ENCODE measurements around the gene FANCE.

The FANCE gene

DNA sequence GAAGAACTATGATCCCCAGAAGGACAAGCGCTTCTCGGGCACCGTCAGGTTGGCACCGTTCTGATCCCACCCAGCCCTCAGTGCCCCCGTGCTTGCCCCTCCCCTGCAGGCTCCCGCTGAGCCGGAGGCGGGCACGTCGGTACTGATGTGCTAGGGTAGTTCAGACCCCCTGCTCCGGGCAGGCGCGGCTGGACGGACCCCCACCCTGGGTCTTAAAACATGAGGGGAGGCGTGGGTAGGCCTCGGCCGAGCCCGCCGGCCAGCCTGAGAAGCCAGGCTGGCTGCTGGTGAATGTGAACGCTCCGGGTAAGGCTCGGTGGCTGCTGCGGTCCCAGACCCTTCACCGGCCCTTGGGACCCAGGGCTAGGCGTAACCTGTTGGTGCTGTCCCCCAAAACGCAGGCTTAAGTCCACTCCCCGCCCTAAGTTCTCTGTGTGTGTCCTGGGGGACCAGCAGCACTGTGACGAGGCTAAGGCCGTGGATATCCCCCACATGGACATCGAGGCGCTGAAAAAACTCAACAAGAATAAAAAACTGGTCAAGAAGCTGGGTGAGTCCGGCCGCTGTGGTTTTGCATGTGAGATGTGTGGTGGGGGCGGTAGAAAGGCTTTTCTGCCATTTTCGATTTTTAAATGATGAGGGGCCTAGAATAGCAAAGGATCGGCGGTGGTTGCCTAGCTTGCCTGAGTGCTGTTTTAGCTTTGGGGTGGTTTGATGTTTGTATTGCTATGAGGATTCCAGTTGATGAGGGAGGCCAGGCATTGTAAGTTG lies 17.0 kb downstream of the FANCE start:
- no peak for DNase-seq (ENCODE audit: low spot score)

DNA sequence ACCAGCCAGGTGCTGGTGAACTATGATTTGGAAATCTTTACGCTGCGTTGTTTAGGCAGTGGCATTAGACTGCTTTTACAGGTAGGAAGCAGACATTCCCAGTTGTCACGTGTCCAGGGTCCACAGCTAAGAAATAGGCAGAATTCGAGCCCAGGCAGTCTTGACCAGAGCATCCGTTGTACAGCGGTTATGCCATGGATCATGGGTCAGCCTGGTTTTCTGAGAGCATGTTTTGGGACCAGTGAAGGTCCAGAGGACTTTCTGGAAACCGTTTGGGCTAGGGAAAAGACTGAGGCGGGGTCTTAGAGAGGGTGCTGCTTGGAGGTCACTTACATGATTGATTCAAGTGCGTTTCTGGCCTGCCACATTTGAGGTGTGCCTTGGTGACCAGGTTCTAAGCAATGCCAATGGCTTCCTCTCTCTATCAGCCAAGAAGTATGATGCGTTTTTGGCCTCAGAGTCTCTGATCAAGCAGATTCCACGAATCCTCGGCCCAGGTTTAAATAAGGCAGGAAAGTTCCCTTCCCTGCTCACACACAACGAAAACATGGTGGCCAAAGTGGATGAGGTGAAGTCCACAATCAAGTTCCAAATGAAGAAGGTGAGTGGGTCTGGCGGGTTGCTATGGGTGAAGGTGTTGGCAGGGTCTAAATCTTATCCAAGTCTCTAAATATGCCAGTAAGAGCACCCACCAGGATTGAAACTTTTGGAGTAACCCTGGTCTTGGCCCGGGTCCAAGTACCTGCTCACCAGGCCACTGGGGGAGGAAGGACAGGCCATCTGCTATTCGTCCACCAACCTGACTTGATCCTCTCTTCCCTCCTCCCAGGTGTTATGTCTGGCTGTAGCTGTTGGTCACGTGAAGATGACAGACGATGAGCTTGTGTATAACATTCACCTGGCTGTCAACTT lies 17.9 kb downstream of the FANCE start:
- DNase-seq (ENCODE audit: low spot score): no peak

DNA sequence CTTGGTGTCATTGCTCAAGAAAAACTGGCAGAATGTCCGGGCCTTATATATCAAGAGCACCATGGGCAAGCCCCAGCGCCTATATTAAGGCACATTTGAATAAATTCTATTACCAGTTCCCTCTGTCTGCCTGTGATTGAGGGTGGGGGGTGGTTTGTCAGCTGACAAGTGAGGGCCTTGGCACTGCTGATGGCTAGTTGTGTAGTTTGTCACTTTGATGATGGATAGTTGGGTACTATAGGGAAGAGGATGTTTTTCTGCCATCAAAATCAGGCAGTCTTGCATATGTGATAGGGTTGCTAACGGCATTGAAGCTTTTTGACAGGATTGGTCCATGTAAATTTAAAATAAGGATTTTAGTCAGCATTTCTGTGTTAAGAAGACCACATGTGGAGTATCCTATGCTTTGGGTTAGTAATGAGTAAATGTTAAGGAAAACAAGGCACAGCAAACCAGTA lies 18.6 kb downstream of the FANCE start:
- no peak for DNase-seq (ENCODE audit: low spot score)

DNA sequence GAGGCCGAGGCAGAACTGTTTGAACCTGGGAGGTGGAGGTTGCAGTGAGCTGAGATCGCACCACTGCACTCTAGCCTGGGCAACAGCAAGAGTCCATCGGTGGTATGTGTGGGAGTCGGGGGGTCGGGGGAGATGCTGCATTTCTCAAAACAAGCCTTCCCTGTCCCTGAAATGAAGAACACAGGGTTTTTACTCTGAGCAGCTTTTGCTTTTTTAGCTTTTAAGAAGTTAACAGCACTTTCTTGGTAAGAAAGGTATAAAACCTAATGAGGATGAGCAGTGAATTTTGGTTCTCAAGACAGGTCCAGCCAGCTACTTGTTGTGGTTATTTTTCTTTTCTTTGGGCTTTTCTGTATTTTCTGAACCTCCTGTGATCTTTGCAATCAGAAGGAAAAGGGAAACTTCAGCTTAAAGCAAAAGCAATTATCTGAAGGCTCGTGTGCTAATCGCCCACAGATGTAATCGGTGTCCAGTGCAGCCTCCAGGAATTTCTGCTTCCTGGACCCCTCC lies 19.8 kb downstream of the FANCE start:
- no peak for DNase-seq (ENCODE audit: low spot score)

DNA sequence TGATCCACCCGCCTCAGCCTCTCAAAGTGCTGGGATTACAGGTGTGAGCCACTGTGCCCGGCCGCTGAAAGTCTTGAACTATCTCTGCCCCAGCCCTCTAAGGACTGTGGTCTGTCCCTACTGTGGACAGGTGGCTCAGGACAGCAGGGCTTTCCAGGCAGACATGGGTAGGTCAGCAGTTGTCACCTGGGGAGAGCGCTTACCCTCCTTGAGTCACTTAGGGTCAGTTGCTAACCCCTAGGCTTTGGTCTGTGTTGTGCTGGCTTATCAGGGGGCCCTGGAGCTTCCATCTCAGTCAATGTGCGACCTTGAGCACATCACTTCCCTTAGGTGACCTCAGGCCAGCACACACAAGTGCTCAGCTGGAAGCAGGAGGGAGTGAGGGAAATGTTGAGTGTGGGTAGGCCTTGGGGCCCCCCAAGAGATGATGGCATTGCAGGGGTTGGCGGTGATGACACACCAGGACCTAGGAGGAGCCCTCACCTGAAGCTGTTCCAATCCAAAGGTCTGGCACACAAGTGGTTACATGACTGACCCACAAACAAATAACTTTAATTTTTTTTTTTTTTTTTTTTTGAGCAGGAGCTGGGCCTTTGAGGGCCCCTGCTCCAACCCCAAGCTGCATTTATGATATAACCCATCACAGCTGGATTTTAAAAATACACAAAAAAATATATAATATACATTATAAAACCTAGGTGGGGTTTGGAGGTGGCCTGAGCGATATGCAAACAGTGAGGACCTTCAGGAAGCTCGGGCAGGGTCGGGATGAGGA lies 21.1 kb downstream of the FANCE start:
- DNase-seq (ENCODE audit: low spot score): no peak

DNA sequence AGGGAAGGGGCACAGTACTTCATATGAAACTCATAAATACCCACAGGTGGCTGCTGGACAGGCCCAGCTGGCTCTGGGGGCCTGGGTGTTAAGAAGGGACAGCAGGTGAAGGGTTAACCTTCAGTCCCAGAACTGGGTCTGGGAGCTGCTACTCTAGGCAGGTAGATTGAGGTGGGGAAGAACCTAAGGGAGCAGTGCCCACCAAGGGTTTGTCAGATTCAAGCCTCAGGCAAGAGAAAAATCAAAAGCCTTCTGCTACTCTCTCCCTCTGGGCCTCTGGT lies 21.7 kb downstream of the FANCE start:
- DNase-seq (ENCODE audit: low spot score): no peak

DNA sequence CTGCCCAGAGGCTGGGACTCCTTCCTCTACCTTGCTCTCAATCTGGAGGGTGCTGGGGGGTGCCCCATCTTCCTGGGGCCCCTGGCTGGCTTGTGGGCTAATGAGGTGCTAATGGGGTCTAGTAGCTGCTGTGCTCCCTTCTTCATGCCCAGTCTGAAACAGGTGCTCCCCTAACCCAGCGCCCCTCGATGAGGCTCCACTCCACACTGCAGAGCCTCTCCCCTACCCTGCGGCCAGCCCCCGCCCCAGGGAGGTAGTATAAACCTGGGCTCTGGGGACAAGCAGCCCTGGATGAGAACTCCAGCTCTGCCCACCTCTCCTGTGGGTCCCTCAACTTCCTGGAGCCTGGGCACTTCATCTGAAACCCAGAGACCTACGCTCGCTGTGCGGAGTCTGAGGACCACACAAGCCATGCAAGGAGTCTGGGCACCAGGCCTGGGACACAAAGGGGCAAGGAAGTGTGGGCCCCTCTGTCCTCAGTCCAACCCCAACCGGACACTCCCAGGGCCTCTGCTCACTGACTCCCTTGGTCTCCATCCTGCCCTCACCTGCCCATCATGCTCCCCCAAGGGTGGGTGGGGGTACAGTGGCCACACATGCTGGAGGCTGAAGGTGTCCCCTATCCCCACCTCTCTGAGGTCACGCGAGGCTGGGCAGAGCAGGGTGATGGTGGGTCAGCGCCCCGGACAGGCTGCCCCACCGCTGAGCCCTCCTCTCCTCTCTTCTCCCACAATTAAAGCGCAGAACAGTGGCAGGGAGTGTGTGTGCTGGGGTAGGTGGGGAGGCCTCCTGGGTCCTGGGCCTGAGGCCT lies 22.2 kb downstream of the FANCE start:
- DNase-seq (ENCODE audit: low spot score): no peak

DNA sequence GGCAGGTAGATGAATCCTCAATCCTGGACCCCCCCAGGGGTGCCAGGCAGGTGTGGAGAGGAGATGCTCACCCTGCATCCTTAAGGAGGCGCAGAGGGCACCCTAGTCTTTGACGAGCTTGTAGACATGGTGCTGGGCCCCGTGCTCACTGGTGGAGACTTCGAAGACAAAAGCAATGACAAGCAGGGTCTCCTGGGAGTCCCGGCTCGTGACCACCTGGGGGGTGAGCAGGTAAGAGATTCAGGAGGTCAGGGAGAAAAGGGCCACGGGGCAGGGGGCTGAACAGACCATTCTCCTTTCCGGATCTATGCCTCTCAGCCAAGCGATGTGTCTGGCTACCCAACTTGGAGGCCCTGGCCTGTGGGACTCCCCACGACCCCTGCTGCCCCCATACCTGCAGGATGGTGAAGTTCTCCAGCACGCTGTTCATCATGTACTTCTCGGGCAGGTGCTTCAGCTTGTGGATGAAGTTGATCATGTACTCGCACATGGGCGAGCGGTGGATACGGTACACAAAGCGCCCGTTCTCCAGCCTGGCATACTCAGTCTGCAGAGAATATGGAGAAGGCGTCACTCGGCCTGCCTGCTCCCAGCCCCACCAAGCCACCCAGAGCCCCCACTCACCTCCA lies 22.9 kb downstream of the FANCE start:
- DNase-seq (ENCODE audit: low spot score): no peak

DNA sequence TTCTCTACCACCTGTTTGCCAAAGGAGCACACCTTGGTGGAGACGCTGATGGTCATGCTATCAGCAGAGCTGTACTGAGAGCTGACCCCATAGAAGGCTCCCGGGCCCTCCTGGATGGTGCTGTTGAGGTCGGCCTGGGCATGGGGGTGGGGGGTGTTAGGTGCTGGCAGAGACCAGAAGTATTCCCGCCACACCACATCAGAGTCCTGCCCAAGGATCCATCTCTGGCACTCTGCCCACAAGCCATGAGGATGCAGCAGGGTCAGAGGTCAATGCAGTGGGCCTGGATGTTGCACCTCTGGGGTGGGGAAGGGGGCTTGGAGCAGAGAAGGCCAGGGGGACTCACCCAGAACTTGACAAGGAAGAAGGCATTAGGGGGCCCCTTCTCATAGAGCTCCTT lies 23.4 kb downstream of the FANCE start:
- no peak for DNase-seq (ENCODE audit: low spot score)

DNA sequence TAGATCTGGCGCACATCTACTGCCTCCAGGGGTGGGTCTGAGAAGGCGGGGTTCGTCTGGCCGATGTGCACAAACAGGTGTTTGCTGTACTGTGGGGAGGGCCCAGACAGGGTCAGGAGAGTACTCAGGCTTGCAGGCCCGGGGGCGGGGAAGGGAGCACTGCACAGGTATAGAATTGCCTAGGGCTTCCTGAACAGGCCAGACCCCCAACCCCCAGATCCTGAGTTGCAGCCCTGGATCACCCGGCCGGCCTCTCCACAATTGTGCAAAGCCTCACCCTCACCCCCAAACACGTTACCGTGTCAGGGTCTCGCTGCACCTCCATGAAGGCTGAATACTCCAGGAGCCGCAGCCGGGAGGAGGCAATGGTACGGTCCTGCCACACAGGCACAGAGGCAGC lies 23.9 kb downstream of the FANCE start:
- DNase-seq (ENCODE audit: low spot score): no peak

DNA sequence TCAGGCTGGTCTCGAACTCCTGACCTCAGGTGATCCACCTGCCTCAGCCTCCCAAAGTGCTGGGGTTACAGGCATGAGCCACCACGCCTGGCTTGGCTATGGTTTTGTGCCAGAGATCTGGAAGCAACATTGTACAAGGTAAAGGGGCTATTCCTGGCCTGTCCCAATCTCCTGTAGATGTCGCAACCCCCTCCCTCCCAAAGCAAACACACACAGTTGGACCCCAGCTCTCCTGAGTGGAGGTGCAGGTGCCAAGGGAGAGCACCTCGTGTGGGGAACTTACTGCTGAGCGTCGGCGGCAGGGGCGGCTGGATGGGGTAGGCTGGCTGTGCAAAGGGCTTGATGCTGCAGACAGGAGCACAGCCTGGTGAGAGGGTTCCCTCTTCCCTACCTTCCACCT lies 24.9 kb downstream of the FANCE start:
- no peak for DNase-seq (ENCODE audit: low spot score)

DNA sequence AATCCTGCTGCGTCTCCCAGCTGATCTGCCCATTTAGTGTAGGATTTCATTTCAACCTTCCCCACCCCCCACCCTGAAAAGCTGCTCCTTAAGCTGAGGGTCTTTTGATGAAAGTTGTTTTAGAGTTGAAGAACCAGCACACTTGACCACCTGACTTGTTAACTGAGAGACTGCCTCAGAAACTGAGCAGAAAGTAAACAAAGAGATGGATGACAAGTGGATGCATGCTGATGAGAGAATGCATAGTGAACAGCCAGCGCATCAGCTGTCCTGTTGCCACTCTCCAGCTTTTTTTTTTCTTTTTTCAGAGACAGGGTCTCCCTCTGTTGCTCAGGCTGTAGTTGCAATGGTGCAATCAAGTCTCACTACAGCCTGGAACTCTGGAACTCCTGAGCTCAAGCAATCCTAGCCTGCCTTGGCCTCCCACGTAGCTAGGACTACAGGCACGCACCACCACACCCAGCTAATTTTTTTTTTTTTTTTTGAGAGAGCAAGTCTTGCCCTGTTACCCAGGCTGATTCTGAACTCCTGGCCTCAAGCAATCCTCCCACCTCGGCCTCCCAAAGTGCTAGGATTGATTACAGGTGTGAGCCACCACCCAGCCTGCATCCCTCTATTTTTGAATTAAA lies 25.5 kb downstream of the FANCE start:
- no peak for DNase-seq (ENCODE audit: low spot score)

DNA sequence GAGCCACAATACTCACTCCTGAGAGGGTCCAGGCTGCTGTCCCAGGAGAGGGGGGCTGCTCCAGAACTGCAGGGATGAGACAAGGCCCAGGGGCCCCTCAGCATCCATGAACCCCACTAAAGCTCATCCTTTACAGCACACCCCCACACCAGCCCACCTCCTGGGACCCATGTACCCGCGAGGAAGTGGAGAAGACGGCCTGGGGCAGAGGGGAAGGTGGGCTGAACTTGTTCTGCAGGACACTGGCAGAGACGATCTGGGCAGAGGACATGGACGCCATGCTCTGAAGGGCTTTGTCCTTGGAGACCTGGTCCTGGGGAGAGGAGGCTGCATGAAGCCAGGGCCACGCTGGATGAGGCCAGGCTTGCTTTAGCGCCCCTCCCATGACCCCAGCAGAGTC lies 26.1 kb downstream of the FANCE start:
- no peak for DNase-seq (ENCODE audit: low spot score)

DNA sequence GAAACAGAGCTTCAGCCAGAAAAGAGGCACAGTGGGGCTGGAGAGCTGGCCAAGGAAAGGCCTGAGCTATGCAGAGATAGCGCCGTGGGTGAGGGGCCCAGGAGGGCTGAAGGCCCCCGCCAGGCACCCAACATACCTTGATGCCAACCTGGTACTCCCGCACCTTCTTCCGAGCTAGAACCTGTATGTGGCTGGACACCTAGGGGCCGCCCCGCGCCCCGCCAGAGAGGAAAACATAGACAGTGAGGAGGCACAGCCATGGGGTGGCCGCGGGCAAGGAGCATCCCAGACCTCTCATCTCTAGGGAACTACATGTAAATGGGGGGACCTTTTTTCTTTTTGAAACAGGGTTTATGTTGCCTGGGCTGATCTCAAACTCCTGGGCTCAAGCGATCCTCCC lies 28.0 kb downstream of the FANCE start:
- no peak for DNase-seq (ENCODE audit: low spot score)

DNA sequence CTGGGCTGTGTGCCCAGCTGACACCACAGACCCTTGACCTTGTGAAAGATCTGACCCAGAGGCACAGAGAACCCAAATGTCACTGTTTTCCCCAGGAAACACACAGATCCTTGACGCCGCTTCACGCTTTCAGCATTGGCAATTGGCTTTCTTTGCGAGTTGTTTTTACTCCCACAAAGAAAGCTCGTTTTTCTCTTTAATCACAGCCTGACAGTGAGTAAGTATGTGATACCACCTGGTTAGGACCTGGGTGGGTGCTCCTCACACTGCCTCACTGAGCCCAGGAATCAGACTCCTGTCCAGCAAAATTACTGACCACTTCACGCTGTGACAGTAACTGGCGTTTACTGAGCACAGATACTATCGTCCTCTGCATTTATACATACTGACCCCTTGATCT lies 29.1 kb downstream of the FANCE start:
- DNase-seq (ENCODE audit: low spot score): no peak

DNA sequence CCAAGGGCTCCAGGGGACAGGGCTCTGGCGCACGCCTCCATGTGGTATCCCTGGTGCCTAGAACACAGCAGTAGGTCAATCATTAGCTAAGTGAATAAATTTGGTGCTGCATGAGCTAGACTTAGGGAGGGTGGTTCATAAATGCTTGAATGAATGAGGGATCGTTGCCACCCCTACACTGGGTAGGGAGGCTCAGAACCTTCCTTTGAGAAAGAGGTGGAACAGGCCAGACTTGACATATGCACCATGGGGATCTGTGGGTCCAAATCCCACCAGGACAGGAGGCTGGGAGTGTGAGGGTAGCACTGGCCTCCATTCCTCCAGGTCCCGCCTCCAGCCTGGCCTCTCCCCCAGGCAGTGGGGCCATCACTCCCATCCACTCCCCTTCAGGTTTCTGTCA lies 30.9 kb downstream of the FANCE start:
- no peak for DNase-seq (ENCODE audit: low spot score)

DNA sequence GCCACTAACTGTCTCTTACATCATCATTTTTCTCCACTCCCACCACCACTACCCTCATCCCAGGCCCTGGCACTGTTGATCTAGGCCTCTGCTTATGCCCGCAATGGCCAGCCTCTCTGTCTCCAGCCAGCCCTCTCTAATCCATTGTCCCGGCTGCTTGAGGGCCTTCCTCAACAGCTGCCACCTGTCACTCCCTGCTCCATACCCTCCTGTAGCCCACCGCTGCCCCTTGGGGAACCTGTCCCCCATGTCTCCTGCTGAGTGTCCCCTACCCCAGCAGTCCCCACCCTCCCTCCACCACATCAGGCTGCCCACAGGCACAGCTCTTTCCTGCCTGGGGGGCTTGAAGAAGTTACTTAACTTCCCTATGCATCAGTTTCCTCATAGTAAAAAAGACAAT lies 31.4 kb downstream of the FANCE start:
- DNase-seq (ENCODE audit: low spot score): no peak

DNA sequence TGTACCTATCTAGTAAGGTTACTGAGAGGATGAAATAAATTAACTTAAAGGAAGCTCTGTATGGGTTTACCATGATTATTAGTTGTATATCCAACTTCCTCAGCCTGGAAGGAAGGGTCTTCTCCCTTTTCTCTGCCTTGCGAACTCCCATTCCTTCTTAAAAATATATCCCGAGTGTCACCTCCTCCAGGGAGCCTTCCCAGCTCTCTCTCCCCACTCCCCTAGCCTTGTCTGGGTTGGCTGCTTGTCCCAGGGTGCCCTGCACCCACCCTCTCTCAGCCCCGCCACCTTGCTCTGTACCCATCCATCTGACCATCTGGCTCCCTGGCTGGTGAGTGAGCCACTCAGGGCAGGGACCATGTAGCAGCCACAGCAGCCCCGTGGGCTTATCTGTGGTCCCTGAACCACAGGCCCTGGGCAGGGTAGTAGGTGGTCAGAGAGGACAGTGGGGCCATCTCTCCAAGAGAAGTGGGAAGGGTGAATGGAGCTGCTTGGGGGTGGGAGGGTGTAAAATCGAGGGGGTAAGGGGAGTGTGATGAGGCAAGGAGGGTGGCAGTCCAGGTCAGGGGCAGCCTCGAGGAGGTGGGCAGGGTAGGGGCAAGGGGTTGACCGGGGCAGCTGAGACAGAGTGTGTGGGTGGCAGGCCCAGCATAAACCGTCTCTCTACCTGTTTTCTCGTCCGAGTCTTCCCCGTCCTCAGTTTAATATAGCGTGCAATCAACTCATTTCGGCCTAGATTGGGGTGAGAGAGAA lies 31.9 kb downstream of the FANCE start:
- DNase-seq (ENCODE audit: low spot score): no peak

DNA sequence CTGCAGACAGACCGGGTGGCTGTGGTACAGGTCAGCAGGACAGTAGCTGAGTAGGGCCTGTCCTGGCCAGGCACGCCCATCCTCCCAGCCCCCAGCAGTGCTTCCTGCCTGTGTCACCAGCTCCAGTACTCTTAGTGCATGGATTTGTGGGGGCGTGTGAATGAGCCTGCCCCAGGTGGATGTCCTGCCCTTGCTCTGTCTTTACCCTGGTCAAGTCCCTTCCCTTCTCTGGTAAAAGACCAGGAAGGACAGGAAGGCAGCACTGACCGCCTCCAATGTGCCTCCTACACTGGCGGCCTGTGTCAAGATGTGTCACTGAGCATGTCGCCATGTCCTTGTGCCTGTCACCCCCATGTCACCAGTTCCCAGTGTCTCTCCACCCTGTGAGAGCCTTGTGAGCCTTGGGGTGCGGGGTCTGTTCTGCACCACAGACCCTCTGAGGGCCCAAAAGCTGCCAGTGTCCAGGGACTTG lies 32.8 kb downstream of the FANCE start:
- no peak for DNase-seq (ENCODE audit: low spot score)

DNA sequence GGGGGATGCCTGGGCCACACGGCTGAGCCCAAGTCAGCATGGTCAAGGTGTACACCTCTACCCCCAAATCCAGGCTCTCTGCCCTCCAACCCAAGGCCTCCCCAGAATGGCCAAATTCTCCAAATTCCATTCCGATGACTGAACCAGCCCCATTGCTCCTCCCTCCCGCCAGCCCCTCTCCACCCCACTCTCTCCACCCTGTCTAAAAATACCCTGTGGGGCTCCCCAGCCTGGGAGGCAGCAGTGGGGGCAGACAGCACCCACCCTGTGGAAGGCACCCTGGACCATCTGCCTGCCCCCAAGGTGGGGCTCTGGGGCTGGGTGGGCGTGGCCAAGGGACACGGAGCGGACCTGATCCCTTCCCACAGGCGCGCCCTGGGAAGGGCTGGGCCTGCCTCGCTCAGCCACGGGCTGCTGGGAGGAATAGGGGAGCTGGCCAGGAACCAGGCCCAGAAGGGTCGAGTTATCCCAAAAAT lies 33.3 kb downstream of the FANCE start:
- DNase-seq (ENCODE audit: low spot score): no peak

All from CD4-positive, alpha-beta T cell treated with Interleukin-2 at 100 ng/mL for 4 hours (primary cell).